ENCODE measurements around the gene TECPR1.
A peak's percentile ranks its signal among the peaks of the same experiment; 100 is the strongest.

The TECPR1 gene, protein sequence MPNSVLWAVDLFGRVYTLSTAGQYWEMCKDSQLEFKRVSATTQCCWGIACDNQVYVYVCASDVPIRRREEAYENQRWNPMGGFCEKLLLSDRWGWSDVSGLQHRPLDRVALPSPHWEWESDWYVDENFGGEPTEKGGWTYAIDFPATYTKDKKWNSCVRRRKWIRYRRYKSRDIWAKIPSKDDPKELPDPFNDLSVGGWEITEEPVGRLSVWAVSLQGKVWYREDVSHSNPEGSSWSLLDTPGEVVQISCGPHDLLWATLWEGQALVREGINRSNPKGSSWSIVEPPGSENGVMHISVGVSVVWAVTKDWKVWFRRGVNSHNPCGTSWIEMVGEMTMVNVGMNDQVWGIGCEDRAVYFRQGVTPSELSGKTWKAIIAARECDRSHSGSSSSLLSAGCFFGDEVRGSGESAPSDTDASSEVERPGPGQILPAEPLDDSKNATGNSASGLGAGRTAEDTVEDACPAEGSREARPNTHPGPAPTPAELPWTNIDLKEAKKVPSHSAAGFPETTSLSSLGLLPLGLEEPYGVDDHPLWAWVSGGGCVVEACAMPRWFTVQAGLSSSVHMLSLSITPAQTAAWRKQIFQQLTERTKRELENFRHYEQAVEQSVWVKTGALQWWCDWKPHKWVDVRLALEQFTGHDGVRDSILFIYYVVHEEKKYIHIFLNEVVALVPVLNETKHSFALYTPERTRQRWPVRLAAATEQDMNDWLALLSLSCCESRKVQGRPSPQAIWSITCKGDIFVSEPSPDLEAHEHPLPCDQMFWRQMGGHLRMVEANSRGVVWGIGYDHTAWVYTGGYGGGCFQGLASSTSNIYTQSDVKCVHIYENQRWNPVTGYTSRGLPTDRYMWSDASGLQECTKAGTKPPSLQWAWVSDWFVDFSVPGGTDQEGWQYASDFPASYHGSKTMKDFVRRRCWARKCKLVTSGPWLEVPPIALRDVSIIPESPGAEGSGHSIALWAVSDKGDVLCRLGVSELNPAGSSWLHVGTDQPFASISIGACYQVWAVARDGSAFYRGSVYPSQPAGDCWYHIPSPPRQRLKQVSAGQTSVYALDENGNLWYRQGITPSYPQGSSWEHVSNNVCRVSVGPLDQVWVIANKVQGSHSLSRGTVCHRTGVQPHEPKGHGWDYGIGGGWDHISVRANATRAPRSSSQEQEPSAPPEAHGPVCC

DNA sequence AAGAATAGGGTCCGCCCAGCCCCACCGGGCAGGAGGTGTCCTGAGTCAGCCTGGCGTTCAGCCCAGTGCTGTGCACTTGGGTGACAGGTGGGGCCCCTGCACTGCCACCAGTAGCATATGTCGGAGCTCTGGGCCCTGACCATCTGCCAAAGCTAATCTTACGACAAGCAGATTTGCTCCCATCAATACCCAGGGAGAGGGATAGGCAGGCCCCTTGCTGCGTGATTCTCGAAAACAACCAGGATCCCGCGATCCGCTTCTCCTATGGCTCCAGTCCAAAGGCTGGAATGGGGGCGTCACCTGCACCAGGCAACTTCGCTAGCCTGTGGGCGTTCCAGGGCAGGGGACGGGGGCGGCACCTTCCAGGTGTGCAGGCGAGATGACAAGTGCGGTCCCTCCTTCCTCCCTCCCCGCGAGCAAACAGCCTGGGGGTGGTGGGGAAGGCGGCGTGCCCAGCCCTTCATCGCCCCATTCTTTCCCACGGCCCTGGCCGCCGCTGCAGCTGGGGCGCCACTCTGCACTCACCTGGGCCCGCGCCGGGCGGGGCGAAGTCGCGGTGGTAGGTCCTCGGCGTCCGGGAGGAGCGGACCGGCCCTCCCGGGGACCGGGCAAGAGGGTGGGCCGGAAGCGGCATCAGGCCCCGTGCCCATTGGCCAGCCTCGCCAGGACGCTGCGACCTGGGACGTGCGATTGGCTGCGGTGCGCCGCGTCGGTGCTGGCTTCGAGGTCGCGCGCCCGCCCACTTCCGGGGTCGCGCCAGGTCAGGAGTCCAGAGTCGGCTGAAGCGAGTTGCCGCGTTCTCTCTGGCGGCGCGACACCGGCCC lies at the start of gene TECPR1:
TSS of gene TECPR1 (minus strand) at position 632 of the 824 bp plus-strand sequence. CDS start 6,086 bp downstream, outside the sequence.
- peak within 1 kb of the TSS; percentile 88 for H3K9ac ChIP-seq (ENCODE audit: low read depth, low read length)
- peaks cover 6% of the 10 kb centered on the region; the same call in 1 of the 2 replicates for H3K4me1 ChIP-seq (ENCODE audit: insufficient read depth, low read length)
- H3K36me3 ChIP-seq (ENCODE audit: insufficient read depth, low read length), result no peaks in the 10 kb centered on the region
- H3K9me3 ChIP-seq (ENCODE audit: control insufficient read depth, insufficient read depth, low read length), result no peaks in the 10 kb centered on the region

DNA sequence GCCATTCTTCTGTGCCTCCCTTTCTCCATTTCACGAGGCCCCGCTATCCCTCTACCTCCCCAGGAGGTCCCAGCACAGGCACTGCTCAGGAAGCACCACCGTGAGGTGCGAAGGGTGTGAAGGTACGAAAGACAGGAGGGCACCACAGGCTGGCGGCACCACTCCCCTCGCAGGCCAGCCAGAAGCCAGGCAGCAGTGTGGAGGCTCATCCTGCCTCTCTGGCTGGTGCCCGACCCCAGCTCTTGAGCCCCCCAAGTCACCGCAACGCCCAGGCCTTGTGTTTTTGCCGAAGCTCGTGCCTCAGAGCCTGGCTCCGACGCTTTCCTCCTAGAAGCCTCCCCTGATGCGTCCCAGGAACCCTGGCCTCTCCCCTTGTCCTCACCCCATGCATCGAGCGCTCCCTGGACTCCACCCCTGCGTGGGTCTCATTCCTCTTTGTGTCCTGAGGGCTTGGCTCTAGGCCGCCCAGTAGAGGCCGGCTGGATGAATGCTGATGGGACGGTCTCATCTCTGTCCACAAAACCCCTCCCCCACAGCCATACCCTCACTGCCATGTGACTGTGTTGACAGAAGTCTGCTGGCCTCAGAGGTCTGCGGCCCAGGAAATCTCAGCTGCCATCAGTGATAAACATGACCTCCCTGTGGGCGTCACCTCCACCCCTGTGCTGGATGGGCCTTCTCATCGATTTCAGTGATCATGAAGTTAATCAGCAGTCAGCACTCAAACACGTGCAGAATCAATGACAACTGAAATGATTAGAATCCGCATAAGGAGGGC lies 48.8 kb upstream of the TECPR1 start:
- Histone ChIP-seq H3K36me3 (ENCODE audit: insufficient read depth, low read length) (peaks cover 2% of the 10 kb centered on the region; the same call in 1 of the 2 replicates), H3K9ac (ENCODE audit: low read depth, low read length) (no peak overlapping the region), H3K9me3 (ENCODE audit: control insufficient read depth, insufficient read depth, low read length) (no peaks in the 10 kb centered on the region), H3K4me1 (ENCODE audit: insufficient read depth, low read length) (peaks cover 8% of the 10 kb centered on the region; the same call in 1 of the 2 replicates)

DNA sequence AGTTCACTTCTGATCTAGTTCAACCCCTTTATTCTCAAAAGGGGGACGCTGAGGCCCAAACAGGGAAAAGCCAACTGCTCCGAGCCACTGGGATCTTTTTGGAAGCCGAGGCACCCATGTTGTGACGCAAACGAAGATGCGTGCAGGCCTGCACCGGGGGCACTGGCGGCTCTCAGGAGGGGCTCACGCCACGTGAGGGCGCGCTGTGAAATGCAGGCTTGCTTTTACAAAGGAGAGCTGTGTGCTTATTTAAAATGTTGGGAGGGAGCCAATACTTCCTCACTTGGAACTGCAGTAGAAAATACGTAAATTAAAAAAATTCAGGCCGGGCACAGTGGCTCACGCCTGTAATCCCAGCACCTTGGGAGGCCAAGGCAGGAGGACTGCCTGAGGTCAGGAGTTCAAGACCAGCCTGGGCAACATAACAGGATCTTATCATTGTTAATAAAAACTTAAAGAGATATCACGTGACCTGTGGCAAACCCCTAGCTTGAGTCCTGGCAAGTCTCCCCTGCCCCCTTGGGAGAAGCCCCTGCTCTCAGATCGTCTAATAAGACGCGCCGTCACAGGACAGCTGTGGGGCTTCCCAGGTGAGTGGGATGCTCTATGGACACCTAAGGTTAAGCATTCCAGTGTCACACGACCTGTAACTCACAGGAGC lies 45.7 kb upstream of the TECPR1 start:
- H3K9ac ChIP-seq (ENCODE audit: low read depth, low read length), result no peak overlapping the region
- peaks cover 10% of the 10 kb centered on the region; the same call in 1 of the 2 replicates for H3K4me1 ChIP-seq (ENCODE audit: insufficient read depth, low read length)
- H3K9me3 ChIP-seq (ENCODE audit: control insufficient read depth, insufficient read depth, low read length), result no peaks in the 10 kb centered on the region
- H3K36me3 ChIP-seq (ENCODE audit: insufficient read depth, low read length), result peaks cover 4% of the 10 kb centered on the region

DNA sequence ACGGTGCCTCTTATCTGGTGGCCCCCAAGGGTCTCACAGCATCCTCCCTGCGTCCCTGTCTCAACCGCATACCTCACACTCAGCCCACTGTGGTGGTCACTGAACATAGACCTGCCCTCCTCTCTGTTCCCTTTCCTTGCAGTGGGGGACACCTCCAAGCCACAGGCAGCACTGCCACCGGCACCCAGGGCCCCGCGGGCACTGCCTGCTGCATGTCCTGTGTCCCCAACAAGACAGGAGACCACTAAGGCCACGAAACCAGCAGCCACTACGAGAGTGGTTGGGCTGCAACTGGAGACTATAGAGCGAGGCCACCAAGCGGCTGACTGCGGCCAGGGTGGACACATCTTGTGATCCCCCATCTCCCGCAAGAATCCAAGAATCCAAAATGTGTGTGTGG lies 44.8 kb upstream of the TECPR1 start:
- H3K9me3 ChIP-seq (ENCODE audit: control insufficient read depth, insufficient read depth, low read length), result no peaks in the 10 kb centered on the region
- no peak overlapping the region for H3K9ac ChIP-seq (ENCODE audit: low read depth, low read length)
- peaks cover 10% of the 10 kb centered on the region; the same call in 1 of the 2 replicates for H3K4me1 ChIP-seq (ENCODE audit: insufficient read depth, low read length)
- peaks cover 6% of the 10 kb centered on the region; the same call in 1 of the 2 replicates for H3K36me3 ChIP-seq (ENCODE audit: insufficient read depth, low read length)

DNA sequence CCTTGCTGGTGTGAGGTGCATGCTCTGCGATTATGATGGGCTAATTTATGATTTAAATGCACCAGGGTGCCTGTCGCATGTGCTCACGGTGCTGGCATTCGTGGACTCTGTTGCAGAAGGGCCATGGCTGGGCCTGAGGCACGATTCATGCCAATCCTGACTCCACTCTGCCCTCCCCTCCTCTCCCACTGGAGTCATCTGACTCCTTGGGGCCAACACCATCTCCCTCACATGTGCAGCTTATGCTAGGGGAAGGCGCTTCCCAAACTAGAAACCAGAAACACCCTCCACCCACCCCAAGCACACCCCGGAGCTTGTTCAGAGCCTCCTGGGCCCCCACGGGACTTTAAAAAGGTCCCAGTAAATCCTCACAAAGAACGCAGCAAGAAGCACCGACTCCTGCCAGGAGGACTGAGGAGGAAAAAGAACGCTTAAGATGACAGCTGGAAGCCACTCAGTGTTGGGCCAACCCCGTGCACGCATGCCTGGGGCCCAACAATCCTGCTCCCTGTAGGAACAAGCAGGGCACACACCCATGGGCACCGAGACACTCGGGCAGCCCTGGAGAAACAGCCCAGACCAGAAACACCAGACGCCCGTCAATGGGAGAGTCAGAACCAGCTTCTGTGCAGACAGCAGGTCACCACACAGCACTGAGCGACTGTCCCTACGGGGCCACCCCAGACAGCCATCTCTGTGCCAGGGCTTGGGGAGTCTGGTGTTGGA lies 43.6 kb upstream of the TECPR1 start:
- Histone ChIP-seq H3K9ac (ENCODE audit: low read depth, low read length) (no peak overlapping the region), H3K4me1 (ENCODE audit: insufficient read depth, low read length) (peaks cover 10% of the 10 kb centered on the region; the same call in 1 of the 2 replicates), H3K36me3 (ENCODE audit: insufficient read depth, low read length) (peaks cover 6% of the 10 kb centered on the region; the same call in 1 of the 2 replicates), H3K9me3 (ENCODE audit: control insufficient read depth, insufficient read depth, low read length) (no peaks in the 10 kb centered on the region)

DNA sequence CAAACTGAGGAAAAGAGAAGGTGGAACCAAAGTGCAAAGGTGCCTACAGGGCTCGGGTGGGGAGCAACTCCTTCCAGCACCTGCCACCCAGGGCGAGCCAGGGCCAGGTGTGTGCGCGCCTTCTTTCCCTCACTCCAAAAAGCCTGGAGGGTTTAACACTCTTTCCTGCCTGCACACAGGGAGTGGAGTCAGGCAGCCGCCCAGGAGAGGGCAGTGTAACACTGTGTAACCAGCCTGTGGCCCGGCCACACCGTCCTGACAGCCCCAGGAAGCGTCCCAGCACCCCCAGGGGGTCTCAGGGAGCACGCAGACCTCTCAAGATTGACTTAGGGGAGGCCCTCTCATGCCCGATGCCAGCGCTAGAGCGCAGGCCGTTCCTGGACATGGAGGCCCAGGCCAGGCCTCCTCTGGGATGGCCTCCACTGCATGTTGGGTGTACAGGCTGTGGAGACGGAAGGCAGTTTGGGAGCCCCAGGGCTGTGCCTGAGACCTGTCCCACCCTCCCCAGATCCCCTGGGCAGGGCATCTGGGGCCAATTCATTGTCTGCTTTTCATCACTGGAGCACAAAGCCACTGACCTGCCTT lies 42.9 kb upstream of the TECPR1 start:
- no peaks in the 10 kb centered on the region for H3K9me3 ChIP-seq (ENCODE audit: control insufficient read depth, insufficient read depth, low read length)
- H3K36me3 ChIP-seq (ENCODE audit: insufficient read depth, low read length), result peaks cover 6% of the 10 kb centered on the region; the same call in 1 of the 2 replicates
- no peak overlapping the region for H3K9ac ChIP-seq (ENCODE audit: low read depth, low read length)
- peaks cover 10% of the 10 kb centered on the region; the same call in 1 of the 2 replicates for H3K4me1 ChIP-seq (ENCODE audit: insufficient read depth, low read length)

DNA sequence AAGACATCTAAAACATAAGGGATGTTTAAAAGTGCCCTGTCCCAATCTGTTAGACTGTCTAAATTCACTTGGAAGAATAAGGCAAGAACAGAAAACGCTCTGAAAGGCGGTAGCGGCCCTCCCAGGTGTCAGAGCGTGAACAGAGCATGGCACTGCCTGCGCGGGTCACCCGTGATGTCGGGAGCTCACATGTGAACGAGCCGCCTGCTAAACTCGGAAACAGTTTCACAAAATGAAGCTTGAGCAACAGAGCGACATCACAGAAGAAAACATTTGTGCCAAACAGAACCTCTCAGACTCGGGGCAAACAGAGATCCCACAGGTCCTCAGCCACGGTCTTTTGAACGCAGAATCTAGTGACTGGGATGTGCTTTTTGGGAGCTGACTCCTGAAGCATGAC lies 42.3 kb upstream of the TECPR1 start:
- H3K36me3 ChIP-seq (ENCODE audit: insufficient read depth, low read length), result peaks cover 6% of the 10 kb centered on the region; the same call in 1 of the 2 replicates
- H3K9ac ChIP-seq (ENCODE audit: low read depth, low read length), result no peak overlapping the region
- H3K4me1 ChIP-seq (ENCODE audit: insufficient read depth, low read length), result peaks cover 10% of the 10 kb centered on the region; the same call in 1 of the 2 replicates
- H3K9me3 ChIP-seq (ENCODE audit: control insufficient read depth, insufficient read depth, low read length), result no peaks in the 10 kb centered on the region

DNA sequence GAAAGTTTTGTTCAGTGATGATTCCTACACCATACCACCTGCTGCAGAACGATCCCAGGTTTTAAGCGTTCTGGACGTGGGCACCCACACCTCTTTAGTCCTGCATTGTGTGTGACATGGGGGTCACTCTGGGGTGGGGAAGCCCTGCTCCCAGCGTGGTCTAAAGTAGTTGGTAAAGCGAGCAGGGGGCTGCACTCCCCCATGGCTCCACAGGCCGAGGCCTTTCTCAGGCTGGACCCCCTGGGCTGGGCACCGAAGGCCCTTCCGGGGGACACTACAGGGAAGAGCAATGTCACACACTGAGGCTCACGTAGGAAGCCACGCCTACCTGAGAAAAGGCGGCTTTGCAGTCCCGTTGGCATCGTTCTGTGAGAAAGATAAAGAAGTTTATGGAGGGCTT lies 41.7 kb upstream of the TECPR1 start:
- Histone ChIP-seq H3K4me1 (ENCODE audit: insufficient read depth, low read length) (peaks cover 10% of the 10 kb centered on the region; the same call in 1 of the 2 replicates), H3K36me3 (ENCODE audit: insufficient read depth, low read length) (peaks cover 6% of the 10 kb centered on the region; the same call in 1 of the 2 replicates), H3K9me3 (ENCODE audit: control insufficient read depth, insufficient read depth, low read length) (no peaks in the 10 kb centered on the region), H3K9ac (ENCODE audit: low read depth, low read length) (no peak overlapping the region)

DNA sequence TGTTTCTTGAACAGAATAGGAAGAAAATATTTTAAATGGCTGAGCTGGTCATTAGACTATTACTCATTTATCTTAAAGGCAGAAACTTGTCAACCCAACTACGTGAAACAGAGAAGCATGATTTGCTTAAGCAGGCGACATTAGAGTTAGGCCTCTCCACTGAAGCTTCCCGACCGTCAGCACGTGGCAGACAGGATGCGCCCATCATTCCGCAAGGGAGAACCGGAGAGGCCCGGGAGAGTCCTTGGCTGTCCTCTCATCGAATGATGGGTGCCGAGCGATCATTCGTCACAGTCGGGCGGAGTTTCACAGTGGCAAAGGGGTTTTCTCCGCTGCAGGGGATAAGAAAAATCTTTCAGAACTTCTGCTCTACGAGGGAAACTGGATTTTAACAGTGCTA lies 41.2 kb upstream of the TECPR1 start:
- peaks cover 6% of the 10 kb centered on the region; the same call in 1 of the 2 replicates for H3K36me3 ChIP-seq (ENCODE audit: insufficient read depth, low read length)
- H3K9ac ChIP-seq (ENCODE audit: low read depth, low read length), result no peak overlapping the region
- H3K9me3 ChIP-seq (ENCODE audit: control insufficient read depth, insufficient read depth, low read length), result no peaks in the 10 kb centered on the region
- peaks cover 10% of the 10 kb centered on the region; the same call in 1 of the 2 replicates for H3K4me1 ChIP-seq (ENCODE audit: insufficient read depth, low read length)

DNA sequence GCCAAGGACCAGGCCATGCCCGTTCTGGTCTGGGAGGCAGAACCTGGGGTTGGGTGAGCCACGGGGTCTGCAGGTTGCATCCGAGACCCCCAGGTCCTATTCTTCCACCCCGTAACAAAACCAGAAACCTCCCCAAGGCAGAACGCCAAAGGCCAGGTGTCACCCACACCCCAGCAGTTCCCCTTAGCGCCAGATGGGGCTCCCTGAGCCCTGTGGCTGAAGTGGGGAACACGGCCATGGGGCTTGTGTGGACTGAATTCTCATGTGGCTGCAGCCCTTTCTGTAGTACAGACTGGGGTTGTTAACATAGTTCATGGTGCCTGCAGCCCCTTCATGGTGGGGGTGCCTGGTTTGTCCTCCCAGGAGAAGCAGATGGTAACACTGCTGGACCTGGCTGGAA lies 39.7 kb upstream of the TECPR1 start:
- H3K9me3 ChIP-seq (ENCODE audit: control insufficient read depth, insufficient read depth, low read length), result no peaks in the 10 kb centered on the region
- peaks cover 21% of the 10 kb centered on the region for H3K4me1 ChIP-seq (ENCODE audit: insufficient read depth, low read length)
- H3K36me3 ChIP-seq (ENCODE audit: insufficient read depth, low read length), result peaks cover 6% of the 10 kb centered on the region; the same call in 1 of the 2 replicates
- no peak overlapping the region for H3K9ac ChIP-seq (ENCODE audit: low read depth, low read length)

DNA sequence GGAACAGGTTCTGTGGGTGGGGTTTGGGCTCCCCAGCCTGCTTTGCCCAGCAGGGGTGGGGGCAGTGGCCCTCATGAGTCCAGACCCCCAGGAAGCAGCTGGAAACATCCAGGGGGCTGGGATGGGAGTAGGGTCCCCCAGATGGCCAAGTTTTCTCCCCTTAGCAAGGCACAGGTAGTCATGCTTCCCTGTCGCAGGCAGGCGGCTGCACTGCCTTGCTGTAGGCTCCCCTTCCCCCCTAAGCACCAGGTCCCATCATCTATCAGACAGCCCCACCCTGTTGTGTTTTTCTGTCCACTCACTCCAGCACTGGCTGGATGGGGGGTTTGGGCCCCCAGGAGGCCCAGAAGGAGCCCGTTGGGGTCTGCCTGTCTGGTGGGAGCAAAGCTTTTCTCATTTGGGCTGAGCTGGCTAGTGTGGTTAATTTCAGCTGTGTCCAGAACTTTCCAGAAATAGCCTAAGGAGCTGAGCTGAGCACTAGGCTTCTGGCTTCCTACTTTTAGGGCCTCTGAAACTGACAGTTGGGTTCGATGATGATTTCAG lies 37.4 kb upstream of the TECPR1 start:
- Histone ChIP-seq H3K36me3 (ENCODE audit: insufficient read depth, low read length) (peaks cover 6% of the 10 kb centered on the region; the same call in 1 of the 2 replicates), H3K4me1 (ENCODE audit: insufficient read depth, low read length) (peaks cover 26% of the 10 kb centered on the region), H3K9me3 (ENCODE audit: control insufficient read depth, insufficient read depth, low read length) (no peaks in the 10 kb centered on the region), H3K9ac (ENCODE audit: low read depth, low read length) (no peak overlapping the region)

Measured in ES-I3 (cell line).